Calu3 (cell line): ENCODE measurements around the gene ZSWIM1. TPM values are rescaled to one million over a fixed set of nuclear protein-coding genes. Genes with fewer than 3 reads are reported as not detected.

Experiments used
- BruUV-seq: library from RNA; stranded (reverse); fragments of 400-500 nt; replicated peaks from 2 replicates; lab custom pipeline; 2021; lab: Mats Ljungman, UMichigan
- CTCF ChIA-PET: fragments of 300-600 bp; sonication (Branson Sonifier 250); formaldehyde crosslinking; loops from one replicate; lab custom pipeline; 2022; ENCODE audit warnings: antibody characterized with exemption; lab: Charles Lee
- DNase-seq: peaks from one replicate; pipeline ENCODE4 v3.0.0; 2022
- H3K27ac Mint-ChIP-seq: one replicate; pipeline ENCODE4 v1.8.0; 2022; ENCODE audit warnings: mixed read lengths; ENCODE audit not compliant: unreplicated experiment
- H3K27me3 Mint-ChIP-seq: one replicate; pipeline ENCODE4 v1.8.0; 2022; ENCODE audit warnings: mixed read lengths; ENCODE audit not compliant: unreplicated experiment
- H3K36me3 Mint-ChIP-seq: one replicate; pipeline ENCODE4 v1.8.0; 2022; ENCODE audit warnings: mild to moderate bottlenecking, moderate library complexity, mixed read lengths; ENCODE audit not compliant: insufficient read depth, unreplicated experiment
- H3K4me1 Mint-ChIP-seq: one replicate; pipeline ENCODE4 v1.8.0; 2022; ENCODE audit warnings: mild to moderate bottlenecking, low read depth, mixed read lengths; ENCODE audit not compliant: unreplicated experiment
- H3K4me3 Mint-ChIP-seq: one replicate; pipeline ENCODE4 v1.8.0; 2022; ENCODE audit warnings: mild to moderate bottlenecking, low read depth, moderate library complexity, mixed read lengths; ENCODE audit not compliant: unreplicated experiment
- H3K9me3 Mint-ChIP-seq: one replicate; pipeline ENCODE4 v1.8.0; 2022; ENCODE audit warnings: low read depth, mixed read lengths; ENCODE audit not compliant: unreplicated experiment
- intact Hi-C: fragments of 100-400 bp; cut with micrococcal nuclease; formaldehyde crosslinking; loops from one replicate; pipeline ENCODE4 v1.10.0; 2022; ENCODE audit not compliant: unreplicated experiment
- total RNA-seq: library from RNA; stranded (reverse); gene quantifications from 2 replicates; pipeline ENCODE4 v1.2.3, GENCODE V29; 2022
- TF ChIP-seq, protein P1 (sequence below): fragments of 200-600 bp; IDR thresholded peaks from one replicate; pipeline ENCODE4 v1.8.0; 2022; ENCODE audit warnings: antibody characterized with exemption; ENCODE audit not compliant: unreplicated experiment

The ZSWIM1 gene
- total RNA-seq, 1 experiment from 2014 or later, result 20.2 TPM

DNA sequence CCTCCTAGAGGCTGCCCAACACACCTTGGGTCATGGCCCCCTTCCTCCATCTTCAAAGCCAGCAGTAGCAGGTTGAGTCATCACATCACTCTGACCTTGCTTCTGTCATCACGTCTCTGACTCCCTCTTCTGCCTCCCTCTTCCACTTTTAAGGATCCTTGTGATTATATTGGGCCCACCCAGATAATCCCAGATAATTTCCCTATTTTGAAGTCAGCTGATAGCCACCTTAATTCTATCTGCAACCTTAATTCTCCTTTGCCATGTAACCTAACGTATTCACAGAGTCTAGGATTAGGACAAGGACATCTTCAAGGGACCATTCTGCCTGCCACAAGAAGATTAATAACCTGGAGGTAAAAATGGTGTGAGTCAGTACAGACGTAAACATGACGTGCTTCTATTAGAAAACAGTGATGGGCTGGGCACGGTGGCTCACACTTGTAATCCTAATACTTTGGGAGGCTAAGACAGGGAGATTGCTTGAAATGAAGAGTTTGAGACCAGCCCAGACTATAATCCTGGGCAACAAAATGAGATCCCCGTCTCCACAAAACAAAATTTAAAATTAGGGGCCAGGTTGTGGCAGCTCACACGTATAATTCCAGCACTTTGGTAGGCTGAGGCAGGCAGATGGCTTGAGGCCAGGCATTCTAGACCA is 20.3 kb upstream of the ZSWIM1 start:
- peaks cover 26% of the 10 kb centered on the region for H3K36me3 Mint-ChIP-seq
- intact Hi-C loops, result no loop called here
- peaks cover 38% of the 10 kb centered on the region for H3K4me1 Mint-ChIP-seq
- no peaks in the 10 kb centered on the region for H3K27me3 Mint-ChIP-seq
- TF ChIP-seq, protein P1, sequence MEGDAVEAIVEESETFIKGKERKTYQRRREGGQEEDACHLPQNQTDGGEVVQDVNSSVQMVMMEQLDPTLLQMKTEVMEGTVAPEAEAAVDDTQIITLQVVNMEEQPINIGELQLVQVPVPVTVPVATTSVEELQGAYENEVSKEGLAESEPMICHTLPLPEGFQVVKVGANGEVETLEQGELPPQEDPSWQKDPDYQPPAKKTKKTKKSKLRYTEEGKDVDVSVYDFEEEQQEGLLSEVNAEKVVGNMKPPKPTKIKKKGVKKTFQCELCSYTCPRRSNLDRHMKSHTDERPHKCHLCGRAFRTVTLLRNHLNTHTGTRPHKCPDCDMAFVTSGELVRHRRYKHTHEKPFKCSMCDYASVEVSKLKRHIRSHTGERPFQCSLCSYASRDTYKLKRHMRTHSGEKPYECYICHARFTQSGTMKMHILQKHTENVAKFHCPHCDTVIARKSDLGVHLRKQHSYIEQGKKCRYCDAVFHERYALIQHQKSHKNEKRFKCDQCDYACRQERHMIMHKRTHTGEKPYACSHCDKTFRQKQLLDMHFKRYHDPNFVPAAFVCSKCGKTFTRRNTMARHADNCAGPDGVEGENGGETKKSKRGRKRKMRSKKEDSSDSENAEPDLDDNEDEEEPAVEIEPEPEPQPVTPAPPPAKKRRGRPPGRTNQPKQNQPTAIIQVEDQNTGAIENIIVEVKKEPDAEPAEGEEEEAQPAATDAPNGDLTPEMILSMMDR, result no peak
- H3K27ac Mint-ChIP-seq, result no peak overlapping the region
- no TSS peak for BruUV-seq
- CTCF ChIA-PET, result no interaction called here
- no peak for DNase-seq
- H3K4me3 Mint-ChIP-seq, result no peak overlapping the region
- peaks cover 3% of the 10 kb centered on the region for H3K9me3 Mint-ChIP-seq

DNA sequence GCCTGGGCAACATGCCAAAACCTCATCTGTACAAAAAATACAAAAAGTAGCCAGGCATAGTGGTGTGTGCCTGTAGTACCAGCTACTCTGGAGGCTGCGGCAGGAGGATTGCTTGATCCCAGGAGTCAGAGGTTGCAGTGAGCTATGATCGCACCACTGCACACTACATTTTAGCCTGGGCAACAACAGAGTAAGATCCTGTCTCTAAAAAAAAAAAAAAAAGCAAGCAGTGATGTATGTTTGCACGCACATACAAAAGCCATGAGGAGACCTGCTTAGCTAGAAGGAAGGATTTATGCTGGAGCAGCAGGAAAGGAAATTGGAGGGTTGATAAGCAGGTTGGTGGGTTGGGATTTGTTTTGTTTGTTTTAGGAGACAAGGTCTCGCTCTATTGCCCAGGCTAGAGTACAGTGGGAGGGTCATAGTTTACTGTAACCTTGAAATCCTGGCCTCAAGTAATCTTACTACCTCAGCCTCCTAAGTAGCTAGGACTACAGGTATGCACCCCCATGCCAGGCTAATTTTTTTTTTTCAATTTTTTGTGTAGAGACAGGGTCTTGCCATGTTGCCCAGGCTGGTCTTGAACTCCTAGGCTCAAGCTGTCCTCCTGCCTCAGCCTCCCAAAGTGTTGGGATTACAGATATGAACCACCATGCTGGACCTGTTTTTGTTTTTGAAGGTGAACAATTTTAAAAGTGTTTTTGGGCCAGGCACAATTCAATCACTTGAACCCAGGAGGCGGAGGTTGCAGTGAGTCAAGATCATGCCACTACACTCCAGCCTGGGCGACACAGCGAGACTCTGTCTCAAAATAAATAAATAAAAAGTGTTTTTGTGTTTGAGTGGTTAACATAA is 19.6 kb upstream of the ZSWIM1 start:
- Mint-ChIP-seq H3K27ac (no peak overlapping the region), H3K36me3 (peaks cover 21% of the 10 kb centered on the region), H3K4me3 (no peak overlapping the region), H3K27me3 (no peaks in the 10 kb centered on the region), H3K9me3 (peaks cover 3% of the 10 kb centered on the region), H3K4me1 (peaks cover 38% of the 10 kb centered on the region)
- peak; percentile 30 for DNase-seq
- BruUV-seq, result no TSS peak
- intact Hi-C loops, result no loop called here
- TF ChIP-seq, protein P1, result no peak
- CTCF ChIA-PET, result no interaction called here

DNA sequence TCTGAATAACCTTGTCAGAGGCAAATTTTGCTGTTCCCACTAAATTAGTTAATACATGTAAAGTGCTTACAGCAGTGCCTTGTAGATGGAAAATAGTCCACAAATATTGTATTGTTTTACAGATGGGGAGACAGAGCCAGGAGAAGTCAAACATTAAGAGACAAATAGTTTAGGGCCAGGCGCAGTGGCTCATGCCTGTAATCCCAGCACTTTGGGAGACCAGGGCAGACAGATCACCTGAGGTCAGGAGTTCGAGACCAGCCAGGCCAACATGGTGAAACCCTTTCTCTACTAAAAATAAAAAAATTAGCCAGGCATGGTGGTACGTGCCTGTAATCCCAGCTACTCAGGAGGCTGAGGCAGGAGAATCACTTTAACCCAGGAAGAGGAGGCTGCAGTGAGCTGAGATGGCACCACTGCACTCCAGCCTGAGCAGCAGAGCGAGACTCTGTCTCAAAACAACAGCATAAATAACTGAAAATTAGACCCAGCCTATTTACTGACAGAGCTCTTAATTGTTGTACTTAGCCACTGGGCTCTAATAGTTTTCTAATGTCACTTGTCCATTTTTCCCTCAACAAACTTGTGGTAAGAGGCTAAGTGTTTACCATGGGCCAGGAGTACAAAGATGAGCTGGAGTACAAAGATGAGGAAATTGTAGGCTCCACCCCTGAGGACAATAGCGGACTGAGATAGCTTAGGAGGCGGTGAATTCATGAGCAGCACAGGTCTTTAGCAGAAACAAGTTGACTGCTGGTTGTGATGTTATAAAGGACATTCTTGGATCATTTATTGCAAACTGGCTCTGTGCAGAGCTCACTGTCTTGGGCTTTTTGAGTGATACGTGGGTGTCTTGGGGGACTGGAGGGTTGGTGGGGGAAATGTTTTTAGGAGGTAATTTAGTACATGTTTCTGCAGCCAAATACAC is 17.2 kb upstream of the ZSWIM1 start:
- Mint-ChIP-seq H3K4me3 (no peak overlapping the region), H3K36me3 (no peaks in the 10 kb centered on the region)
- CTCF ChIA-PET, result interaction anchor here (1.3 kb wide), 1 partner anchor 8 kb away, joined by 3 read pairs; no protein-coding TSS in a partner anchor

More for the DNA sequence above, 17.2 kb upstream of the ZSWIM1 start:
- intact Hi-C loops, result no loop called here
- H3K27ac Mint-ChIP-seq, result no peak overlapping the region
- H3K27me3 Mint-ChIP-seq, result no peaks in the 10 kb centered on the region
- TF ChIP-seq, protein P1, result no peak
- peaks cover 36% of the 10 kb centered on the region for H3K4me1 Mint-ChIP-seq
- peaks cover 3% of the 10 kb centered on the region for H3K9me3 Mint-ChIP-seq
- DNase-seq, result no peak
- BruUV-seq, result no TSS peak
